H1 (cell line): Measurements from ENCODE around the gene CDH20. TPM values are rescaled to one million over a fixed set of nuclear protein-coding genes. Genes with fewer than 3 reads are reported as not detected.

Experiments
- CTCF ChIA-PET: fragments of 300-600 bp; sonication (Branson Sonifier 250); formaldehyde crosslinking; loops from one replicate; lab custom pipeline; 2021; ENCODE audit not compliant: partially characterized antibody; lab: Charles Lee
- POLR2A ChIA-PET: fragments of 300-600 bp; sonication (Branson Sonifier 250); formaldehyde crosslinking; loops from one replicate; lab custom pipeline; 2021; ENCODE audit warnings: inconsistent platforms; ENCODE audit not compliant: partially characterized antibody; lab: Charles Lee
- DNase-seq, 2 experiments: peaks; one replicate each; pipeline versions ENCODE4 v3.0.0 to v3.0.0-alpha.2; 2010 to 2022; ENCODE audit warnings: low spot score in 2 of 2, low read depth in 1 of 2, mixed read lengths in 1 of 2
- FAIRE-seq: peaks from 2 replicates; lab custom pipeline; 2011; peaks lifted over from hg19 to GRCh38; lab: Jason Lieb, UNC
- H2AFZ ChIP-seq: 2 replicates; pipeline ENCODE4 v1.8.1; 2012; ENCODE audit warnings: low read length, inconsistent platforms
- H2AK5ac ChIP-seq: 2 replicates; pipeline ENCODE4 v1.6.1; 2013; ENCODE audit warnings: low read depth, low read length
- H2BK120ac ChIP-seq: replicated peaks from 2 replicates; pipeline ENCODE3; 2013; ENCODE audit warnings: low read depth, low read length, inconsistent platforms
- H2BK12ac ChIP-seq: 2 replicates; pipeline ENCODE4 v1.6.1; 2013; ENCODE audit warnings: low read depth, low read length
- H2BK15ac ChIP-seq: 2 replicates; pipeline ENCODE4 v1.6.1; 2013; ENCODE audit warnings: low read length
- H2BK20ac ChIP-seq: 2 replicates; pipeline ENCODE4 v1.6.1; 2013; ENCODE audit warnings: low read length
- H2BK5ac ChIP-seq: 2 replicates; pipeline ENCODE4 v1.6.1; 2013; ENCODE audit warnings: low read depth, low read length
- H3K14ac ChIP-seq: 2 replicates; pipeline ENCODE4 v1.6.1; 2013; ENCODE audit warnings: inconsistent platforms; ENCODE audit not compliant: insufficient read length
- H3K18ac ChIP-seq: 2 replicates; pipeline ENCODE4 v1.6.1; 2013; ENCODE audit warnings: low read length; ENCODE audit errors: extremely low read depth
- H3K23ac ChIP-seq: 2 replicates; pipeline ENCODE4 v1.6.1; 2013; ENCODE audit warnings: inconsistent platforms; ENCODE audit not compliant: insufficient read length
- H3K23me2 ChIP-seq: 2 replicates; pipeline ENCODE4 v1.6.1; 2013; ENCODE audit warnings: low read depth, low read length
- H3K27ac ChIP-seq: 2 replicates; pipeline ENCODE4 v1.6.1; 2011; ENCODE audit warnings: low read depth, low read length, inconsistent platforms
- H3K27me3 ChIP-seq, 4 experiments: replicated peaks in 1 of 4; 1 replicate in 1 of 4; 2 replicates in 3 of 4; pipeline versions ENCODE4 v1.6.1 to v1.8.1; 2011 to 2013; ENCODE audit warnings: low read length in 3 of 4, mild to moderate bottlenecking in 3 of 4, inconsistent platforms in 2 of 4, mixed read lengths in 2 of 4, moderate library complexity in 1 of 4; ENCODE audit not compliant: control insufficient read depth in 3 of 4, insufficient read depth in 3 of 4; ENCODE audit errors: extremely low read depth in 1 of 4
- H3K36me3 ChIP-seq, 4 experiments: 2 replicates each; pipeline versions ENCODE4 v1.6.1 to v1.8.1; 2011 to 2013; ENCODE audit warnings: mild to moderate bottlenecking in 4 of 4, low read length in 3 of 4, moderate library complexity in 2 of 4, control low read depth in 1 of 4, inconsistent platforms in 1 of 4; ENCODE audit not compliant: insufficient read depth in 4 of 4, control insufficient read depth in 2 of 4
- H3K4ac ChIP-seq: replicated peaks from 2 replicates; pipeline ENCODE3; 2013; ENCODE audit warnings: low read length, low read depth, mixed read lengths, inconsistent platforms; ENCODE audit not compliant: insufficient read length
- H3K4me1 ChIP-seq, 4 experiments: replicated peaks in 1 of 4; 1 replicate in 1 of 4; 2 replicates in 3 of 4; pipeline versions ENCODE4 v1.6.1 to v1.8.1; 2011 to 2013; ENCODE audit warnings: low read length in 3 of 4, inconsistent platforms in 2 of 4, mixed read lengths in 1 of 4; ENCODE audit not compliant: insufficient read depth in 4 of 4, control insufficient read depth in 3 of 4
- H3K4me2 ChIP-seq, 2 experiments: 2 replicates each; pipeline versions ENCODE4 v1.6.1 to v1.8.1; 2011 to 2013; ENCODE audit warnings: low read depth in 2 of 2, low read length in 2 of 2, control low read depth in 1 of 2, inconsistent platforms in 1 of 2, mild to moderate bottlenecking in 1 of 2; ENCODE audit not compliant: insufficient read depth in 1 of 2
- H3K4me3 ChIP-seq, 4 experiments: fragments of 200-600, 300-600 bp in 1 of 4; sonication (generic), shearing (Covaris generic), sonication (Bioruptor Twin) in 1 of 4; 2 replicates each; pipeline versions ENCODE4 v1.5.1 to v1.8.1; 2011 to 2016; ENCODE audit warnings: low read length in 4 of 4, low read depth in 3 of 4, control low read depth in 2 of 4, inconsistent platforms in 2 of 4, mild to moderate bottlenecking in 2 of 4, mixed read lengths in 1 of 4, moderate library complexity in 1 of 4; ENCODE audit not compliant: insufficient read depth in 2 of 4; ENCODE audit errors: extremely low read depth in 1 of 4
- H3K56ac ChIP-seq: replicated peaks from 2 replicates; pipeline ENCODE3; 2013; ENCODE audit warnings: low read depth, mild to moderate bottlenecking, mixed read lengths, low read length, inconsistent platforms; ENCODE audit not compliant: insufficient read length
- H3K79me1 ChIP-seq: 2 replicates; pipeline ENCODE4 v1.6.1; 2013; ENCODE audit warnings: low read depth, low read length, control low read depth
- H3K79me2 ChIP-seq, 2 experiments: 2 replicates each; pipeline versions ENCODE4 v1.6.1 to v1.8.1; 2012 to 2013; ENCODE audit warnings: low read length in 2 of 2, mild to moderate bottlenecking in 2 of 2, inconsistent platforms in 1 of 2; ENCODE audit not compliant: insufficient read depth in 2 of 2, control insufficient read depth in 1 of 2
- H3K9ac ChIP-seq, 4 experiments: replicated peaks in 1 of 4; 1 replicate in 1 of 4; 2 replicates in 3 of 4; pipeline versions ENCODE4 v1.6.1 to v1.8.1; 2011 to 2013; ENCODE audit warnings: low read depth in 3 of 4, low read length in 3 of 4, control low read depth in 2 of 4, mild to moderate bottlenecking in 2 of 4, moderate library complexity in 2 of 4, inconsistent platforms in 1 of 4; ENCODE audit errors: extremely low read depth in 1 of 4
- H3K9me3 ChIP-seq, 2 experiments: 2 replicates each; pipeline versions ENCODE4 v1.6.1 to v1.8.1; 2012 to 2013; ENCODE audit warnings: mild to moderate bottlenecking in 2 of 2, moderate library complexity in 2 of 2, control low read depth in 1 of 2, inconsistent platforms in 1 of 2, low read depth in 1 of 2, low read length in 1 of 2, mixed read lengths in 1 of 2; ENCODE audit not compliant: insufficient read depth in 2 of 2
- H4K20me1 ChIP-seq, 2 experiments: replicated peaks in 1 of 2; 2 replicates each; pipeline versions ENCODE3 to v1.8.1; 2011 to 2013; ENCODE audit warnings: inconsistent platforms in 2 of 2, low read length in 2 of 2, mild to moderate bottlenecking in 1 of 2; ENCODE audit not compliant: insufficient read depth in 2 of 2, control insufficient read depth in 1 of 2
- H4K5ac ChIP-seq: 2 replicates; pipeline ENCODE4 v1.6.1; 2013; ENCODE audit warnings: low read length, low read depth, mixed read lengths, inconsistent platforms; ENCODE audit not compliant: insufficient read length
- H4K8ac ChIP-seq: 2 replicates; pipeline ENCODE4 v1.8.0; 2013; ENCODE audit warnings: mild to moderate bottlenecking, moderate library complexity, low read length, inconsistent platforms; ENCODE audit not compliant: insufficient read depth; ENCODE audit errors: extremely low read depth
- H4K91ac ChIP-seq: replicated peaks from 2 replicates; pipeline ENCODE3; 2013; ENCODE audit warnings: low read length, mixed read lengths, inconsistent platforms; ENCODE audit not compliant: insufficient read length
- SUZ12 ChIP-seq: fragments of 200-600 bp; sonication (generic); IDR thresholded peaks from 2 replicates; pipeline ENCODE4 v1.6.1; 2012; ENCODE audit warnings: mild to moderate bottlenecking, inconsistent platforms, low read length, moderate library complexity, mixed read lengths
- WGBS, 2 experiments: shearing (Covaris generic) in 1 of 2; methylation state at CpG; one replicate each; pipeline versions ENCODE4 v1.1.6 to v1.1.7; 2013 to 2015; ENCODE audit warnings: low lambda C conversion rate in 2 of 2, mixed read lengths in 2 of 2, inconsistent platforms in 1 of 2, low coverage in 1 of 2, missing lambda C conversion rate in 1 of 2; ENCODE audit not compliant: insufficient replicate concordance in 2 of 2, insufficient coverage in 1 of 2, insufficient read length in 1 of 2; ENCODE audit errors: extremely low coverage in 1 of 2, missing lambda C conversion rate in 1 of 2; 5-methylcytosine and 5-hydroxymethylcytosine counted together
- polyA plus RNA-seq, 7 experiments: library from polyadenylated mRNA; depleted of rRNA in 3 of 7; stranded (reverse) in 5 of 7; unstranded in 2 of 7; fragments of >200 nt in 5 of 7; fragments of 200-250 nt in 2 of 7; gene quantifications; 1 replicate in 5 of 7; 2 replicates in 1 of 7; 4 replicates in 1 of 7; pipeline versions ENCODE4 v1.2.1 to v1.2.3, GENCODE V29; 2011 to 2013; ENCODE audit warnings: missing spikeins in 2 of 7, mixed read lengths in 2 of 7
- total RNA-seq: library from RNA; stranded (reverse); fragmentation: NEBNext Ultra II Directional; extraction: Animal tissue kit (Norgen Biotek cat#: 25700); gene quantifications from 2 replicates; pipeline ENCODE4 v1.2.1, GENCODE V29; 2021

CDH20 gene
- total and polyA plus RNA-seq, 2 of the 8 experiments (the other 6 are each of a cell fraction or from before 2014, with no cell fraction given): 0.07 to 0.12 TPM

DNA sequence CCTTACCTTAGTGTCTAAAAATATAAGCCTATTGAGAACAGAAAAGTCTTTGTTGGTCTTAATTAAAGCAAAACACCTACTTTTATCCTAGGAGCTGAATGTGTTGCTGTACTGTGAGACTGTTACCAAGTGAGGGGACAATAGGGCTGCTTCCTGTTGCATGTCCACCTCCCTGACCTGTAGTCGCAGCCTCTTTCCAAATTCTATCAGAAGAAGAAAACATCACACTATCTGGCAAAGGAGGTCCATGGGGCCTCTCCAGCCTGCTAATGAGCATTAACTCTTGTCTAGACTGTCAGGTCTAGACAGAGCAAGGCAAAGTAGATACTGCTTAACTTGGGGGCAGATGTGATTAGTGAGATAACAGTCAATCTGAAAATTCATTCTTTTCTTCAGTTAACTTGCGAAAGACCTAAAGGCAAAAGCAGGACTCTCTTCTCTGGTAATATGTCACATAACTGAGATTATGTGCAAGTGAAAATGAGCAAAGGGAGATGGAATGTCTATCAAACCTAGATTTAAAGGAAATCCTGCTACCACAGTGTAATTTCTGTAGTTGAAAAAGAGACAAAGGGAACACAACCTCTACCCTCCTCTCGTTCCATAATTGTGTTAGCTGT lies 66.9 kb downstream of the CDH20 start:
- FAIRE-seq: no peak
- Histone ChIP-seq H3K27me3 (no peaks in the 10 kb centered on the region), H3K9me3 (no peaks in the 10 kb centered on the region), H2BK20ac (no peak overlapping the region), H2BK12ac (no peak overlapping the region), H3K4me2 (no peak overlapping the region), H4K5ac (no peak overlapping the region), H2BK120ac (no peak overlapping the region), H3K23ac (no peak overlapping the region), H2BK15ac (no peak overlapping the region), H3K4me3 (no peak overlapping the region), H3K9ac (no peak overlapping the region), H3K18ac (no peak overlapping the region), H3K27ac (no peak overlapping the region), H4K91ac (no peak overlapping the region), H2AFZ (no peak overlapping the region), H3K4ac (no peak overlapping the region), H3K4me1 (no peaks in the 10 kb centered on the region), H3K36me3 (no peaks in the 10 kb centered on the region), H4K8ac (no peak overlapping the region), H3K56ac (no peak overlapping the region), H3K79me1 (no peaks in the 10 kb centered on the region), H2BK5ac (no peak overlapping the region), H3K79me2 (no peaks in the 10 kb centered on the region), H2AK5ac (no peak overlapping the region), H3K23me2 (no peaks in the 10 kb centered on the region), H3K14ac (no peak overlapping the region), H4K20me1 (no peaks in the 10 kb centered on the region)
- WGBS, 2 experiments: 86% methylated on average over 3 of the region's 3 CpGs; no CpG with 5 or more reads in 1 of the 2 experiments
- CTCF ChIA-PET: interaction anchor here (1.4 kb wide), 2 partner anchors 10 to 33 kb away, joined by 3 read pairs; no protein-coding TSS in a partner anchor
- no peak for TF ChIP-seq SUZ12
- POLR2A ChIA-PET: no interaction called here
- no peak for DNase-seq
